SK-N-SH treated with all-trans-retinoic acid at 6 μM for 48 hours (cell line): ENCODE results near the gene TOMM7.

Experiments used
- CREB5 ChIP-seq: fragments of 250-450 bp; sonication (Bioruptor Pico); IDR thresholded peaks from 2 replicates; pipeline ENCODE4 v1.5.1; 2020; ENCODE audit warnings: low read depth, mild to moderate bottlenecking, moderate library complexity
- ISL1 ChIP-seq: fragments of 250-450 bp; sonication (Bioruptor Pico); IDR thresholded peaks from 2 replicates; pipeline ENCODE4 v2.1.2; 2022; ENCODE audit warnings: mild to moderate bottlenecking, moderate library complexity
- OSR1 ChIP-seq: fragments of 250-450 bp; sonication (Bioruptor Pico); IDR thresholded peaks from 2 replicates; pipeline ENCODE4 v1.8.0; 2022; ENCODE audit warnings: moderate library complexity, mild to moderate bottlenecking, inconsistent platforms
- PATZ1 ChIP-seq: fragments of 250-450 bp; sonication (Bioruptor Pico); IDR thresholded peaks from 2 replicates; pipeline ENCODE4 v1.8.0; 2020; ENCODE audit warnings: mild to moderate bottlenecking, moderate library complexity, borderline replicate concordance
- TOX ChIP-seq: fragments of 250-450 bp; sonication (Bioruptor Pico); IDR thresholded peaks from 2 replicates; pipeline ENCODE4 v1.8.0; 2021; ENCODE audit warnings: mild to moderate bottlenecking, moderate library complexity, borderline replicate concordance
- ZC3H10 ChIP-seq: fragments of 250-450 bp; sonication (Bioruptor Pico); IDR thresholded peaks from 2 replicates; pipeline ENCODE4 v1.5.1; 2021; ENCODE audit warnings: mild to moderate bottlenecking, moderate library complexity
- ZFP3 ChIP-seq: fragments of 250-450 bp; sonication (Bioruptor Pico); IDR thresholded peaks from 2 replicates; pipeline ENCODE4 v1.5.0; 2020; ENCODE audit warnings: mild to moderate bottlenecking, moderate library complexity
- ZNF565 ChIP-seq: fragments of 450-650 bp; formaldehyde crosslinking; conservative IDR thresholded peaks from 2 replicates; pipeline ENCODE4 v1.5.0; 2020; ENCODE audit warnings: low read depth, mild to moderate bottlenecking, moderate library complexity
- ZNF70 ChIP-seq: fragments of 450-650 bp; formaldehyde crosslinking; IDR thresholded peaks from 2 replicates; pipeline ENCODE4 v1.5.0; 2020; ENCODE audit warnings: mild to moderate bottlenecking, moderate library complexity
- ZNF8 ChIP-seq: fragments of 450-650 bp; formaldehyde crosslinking; IDR thresholded peaks from 2 replicates; pipeline ENCODE4 v1.5.0; 2020; ENCODE audit warnings: mild to moderate bottlenecking, moderate library complexity
- TF ChIP-seq, protein P1 (sequence below): fragments of 250-450 bp; sonication (Bioruptor Pico); IDR thresholded peaks from 2 replicates; pipeline ENCODE4 v1.5.1; 2021; ENCODE audit warnings: mild to moderate bottlenecking, moderate library complexity

DNA sequence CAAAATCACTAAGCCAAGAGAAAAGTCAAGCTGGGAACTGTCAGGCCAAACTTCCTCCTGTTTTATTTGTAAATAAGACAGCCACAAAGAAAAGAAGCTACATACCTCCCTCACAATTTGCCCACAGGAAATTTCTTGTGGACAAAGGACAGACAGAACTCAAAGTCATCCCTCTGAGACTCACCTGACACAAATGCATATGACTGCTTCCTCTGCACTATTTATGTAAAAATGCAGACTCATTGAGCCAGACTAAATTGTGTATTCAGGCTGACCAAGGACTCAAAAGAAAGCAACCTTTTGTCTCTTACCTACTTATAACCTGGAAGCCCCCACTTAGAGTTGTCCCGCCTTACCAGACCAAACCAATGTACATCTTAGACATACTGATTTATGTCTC, 11.8 kb downstream of the TOMM7 start:
- TF ChIP-seq ZFP3 (CRISPR knock-in tag) (no peak), ZNF70 (no peak), PATZ1 (CRISPR knock-in tag) (no peak), ISL1 (no peak), ZNF8 (CRISPR knock-in tag) (no peak), TOX (CRISPR knock-in tag) (no peak), CREB5 (no peak), OSR1 (CRISPR knock-in tag) (no peak), ZNF565 (no peak), ZC3H10 (no peak)
- TF ChIP-seq, protein P1, sequence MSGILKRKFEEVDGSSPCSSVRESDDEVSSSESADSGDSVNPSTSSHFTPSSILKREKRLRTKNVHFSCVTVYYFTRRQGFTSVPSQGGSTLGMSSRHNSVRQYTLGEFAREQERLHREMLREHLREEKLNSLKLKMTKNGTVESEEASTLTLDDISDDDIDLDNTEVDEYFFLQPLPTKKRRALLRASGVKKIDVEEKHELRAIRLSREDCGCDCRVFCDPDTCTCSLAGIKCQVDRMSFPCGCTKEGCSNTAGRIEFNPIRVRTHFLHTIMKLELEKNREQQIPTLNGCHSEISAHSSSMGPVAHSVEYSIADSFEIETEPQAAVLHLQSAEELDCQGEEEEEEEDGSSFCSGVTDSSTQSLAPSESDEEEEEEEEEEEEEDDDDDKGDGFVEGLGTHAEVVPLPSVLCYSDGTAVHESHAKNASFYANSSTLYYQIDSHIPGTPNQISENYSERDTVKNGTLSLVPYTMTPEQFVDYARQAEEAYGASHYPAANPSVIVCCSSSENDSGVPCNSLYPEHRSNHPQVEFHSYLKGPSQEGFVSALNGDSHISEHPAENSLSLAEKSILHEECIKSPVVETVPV (CRISPR knock-in tag): no peak
